GM12878 (cell line): ENCODE results near the gene FGGY. TPM values are rescaled to one million over a fixed set of nuclear protein-coding genes. Genes with fewer than 3 reads are reported as not detected.

Source experiments
- ATF7 ChIP-seq: fragments of 450-650 bp; IDR thresholded peaks from 2 replicates; pipeline ENCODE4 v1.6.1; 2016; ENCODE audit warnings: low read depth, mild to moderate bottlenecking
- CBX3 ChIP-seq: fragments of 200-600 bp; sonication (generic); IDR thresholded peaks from 2 replicates; pipeline ENCODE4 v1.6.1; 2016; ENCODE audit warnings: low read depth, borderline replicate concordance
- CEBPB ChIP-seq, 2 experiments: fragments of 150-350 bp in 1 of 2; IDR thresholded peaks; 2 replicates each; pipeline ENCODE4 v1.6.1; 2012 to 2014; ENCODE audit warnings: low read depth in 2 of 2, low read length in 2 of 2, borderline replicate concordance in 1 of 2, inconsistent platforms in 1 of 2
- CUX1 ChIP-seq: IDR thresholded peaks from 2 replicates; pipeline ENCODE4 v1.6.1; 2012; ENCODE audit warnings: improper control_type of control experiment, low read depth, low read length; ENCODE audit not compliant: insufficient replicate concordance
- E4F1 ChIP-seq: fragments of 450-650 bp; IDR thresholded peaks from 2 replicates; pipeline ENCODE4 v1.6.1; 2018; ENCODE audit warnings: borderline replicate concordance, mild to moderate bottlenecking; ENCODE audit not compliant: partially characterized antibody
- FOS ChIP-seq: IDR thresholded peaks from 3 replicates; pipeline ENCODE4 v1.6.1; 2011; ENCODE audit warnings: borderline replicate concordance; ENCODE audit not compliant: insufficient read length; ENCODE audit errors: extremely low read depth
- HCFC1 ChIP-seq: fragments of 150-350 bp; IDR thresholded peaks from 2 replicates; pipeline ENCODE4 v1.6.1; 2014; ENCODE audit warnings: low read length
- KAT2A ChIP-seq: conservative IDR thresholded peaks from 2 replicates; pipeline ENCODE4 v1.6.1; 2011; ENCODE audit warnings: low read depth, low read length; ENCODE audit not compliant: control insufficient read depth
- RELB ChIP-seq: fragments of 450-650 bp; IDR thresholded peaks from 2 replicates; pipeline ENCODE4 v1.6.1; 2017; ENCODE audit warnings: low read depth, mild to moderate bottlenecking, moderate library complexity
- ZBTB40 ChIP-seq: fragments of 450-650 bp; IDR thresholded peaks from 2 replicates; pipeline ENCODE4 v1.6.1; 2016; ENCODE audit warnings: mild to moderate bottlenecking, moderate library complexity, borderline replicate concordance
- polyA plus RNA-seq, 11 experiments: library from polyadenylated mRNA; depleted of rRNA in 4 of 11; unstranded in 6 of 11; stranded (reverse) in 5 of 11; fragments of >200 nt; fragmentation: Nextera tagmentation in 4 of 11; fragmentation: Illumina TruSeq in 1 of 11; extraction: Ambion mirVana in 4 of 11; extraction: Trizol in 1 of 11; gene quantifications; 1 replicate in 1 of 11; 2 replicates in 10 of 11; pipeline versions ENCODE4 v1.2.1 to v1.2.3, GENCODE V29; 2011 to 2016; ENCODE audit warnings: inconsistent platforms in 2 of 11, missing spikeins in 2 of 11, low read depth in 1 of 11
- total RNA-seq, 4 experiments: library from RNA; depleted of rRNA in 3 of 4; stranded (reverse); fragments of >200 nt in 3 of 4; fragmentation: Illumina TruSeq in 1 of 4; extraction: Trizol in 1 of 4; gene quantifications; 2 replicates each; pipeline versions ENCODE4 v1.2.1 to v1.2.3, GENCODE V29; 2013 to 2021

FGGY gene
- total and polyA plus RNA-seq, 10 of the 15 experiments (the other 5 are each of a cell fraction or from before 2014, with no cell fraction given) = 6.2 to 11.9 (median 7.5) TPM

- no peak for TF ChIP-seq CUX1
- no peak for TF ChIP-seq CEBPB (IDR thresholded peaks at IDR 0.05; ENCODE audit: borderline replicate concordance in 1 of 2, low read depth in 2 of 2, low read length in 2 of 2)
- no peak for TF ChIP-seq ATF7
- no peak for TF ChIP-seq CBX3
- TF ChIP-seq RELB = no peak
- TF ChIP-seq KAT2A = no peak
- no peak for TF ChIP-seq E4F1
- TF ChIP-seq HCFC1 = no peak
- no peak for TF ChIP-seq FOS
- TF ChIP-seq ZBTB40 = no peak
These were observed 46.6 kb downstream of the FGGY start (continued) for GRCh38 chr1:59343576-59343840.
